GM15510 (cell line): ENCODE data around the gene MTOR.
A peak's percentile ranks its signal among the peaks of the same experiment; 100 is the strongest.

Experiments used
- POLR2A ChIP-seq: IDR thresholded peaks from 3 replicates; pipeline ENCODE4 v1.6.1; 2011; ENCODE audit warnings: borderline replicate concordance; ENCODE audit not compliant: insufficient read length; ENCODE audit errors: extremely low read depth

The MTOR gene

GRCh38 chr1:11262171-11263049 lies at the start of gene MTOR:
MTOR (minus strand) TSS chr1:11262551; CDS start chr1:11259409, 3,142 bp downstream.
- TF ChIP-seq POLR2A: peak; percentile 82

- no peak for TF ChIP-seq POLR2A
Measured at GRCh38 chr1:11309385-11309784, 47.0 kb upstream of the MTOR start.

GRCh38 chr1:11308699-11309224 lies 46.4 kb upstream of the MTOR start:
- no peak for TF ChIP-seq POLR2A

GRCh38 chr1:11307852-11308251 lies 45.5 kb upstream of the MTOR start:
- TF ChIP-seq POLR2A: no peak

- no peak for TF ChIP-seq POLR2A
Measured at GRCh38 chr1:11302366-11302765, 40.0 kb upstream of the MTOR start.

- no peak for TF ChIP-seq POLR2A
Measured at GRCh38 chr1:11301601-11302000, 39.2 kb upstream of the MTOR start.

GRCh38 chr1:11299225-11299574 lies 36.8 kb upstream of the MTOR start:
- TF ChIP-seq POLR2A: no peak

GRCh38 chr1:11298390-11299224 lies 36.3 kb upstream of the MTOR start:
- TF ChIP-seq POLR2A: no peak

GRCh38 chr1:11295905-11296304 lies 33.6 kb upstream of the MTOR start:
- no peak for TF ChIP-seq POLR2A

- TF ChIP-seq POLR2A: no peak
Measured at GRCh38 chr1:11294951-11295350, 32.6 kb upstream of the MTOR start.

GRCh38 chr1:11293856-11294255 lies 31.5 kb upstream of the MTOR start:
- no peak for TF ChIP-seq POLR2A

GRCh38 chr1:11291049-11291448 lies 28.7 kb upstream of the MTOR start:
- TF ChIP-seq POLR2A: no peak

GRCh38 chr1:11289064-11289463 lies 26.7 kb upstream of the MTOR start:
- no peak for TF ChIP-seq POLR2A

GRCh38 chr1:11286735-11287410 lies 24.5 kb upstream of the MTOR start:
- TF ChIP-seq POLR2A: no peak

GRCh38 chr1:11285883-11286734 lies 23.8 kb upstream of the MTOR start:
- TF ChIP-seq POLR2A: no peak

- TF ChIP-seq POLR2A: no peak
Measured at GRCh38 chr1:11284784-11285183, 22.4 kb upstream of the MTOR start.
